Kidney epithelial cell (primary cell): ENCODE data around the gene STAT6. TPM values are rescaled to one million over a fixed set of nuclear protein-coding genes. Genes with fewer than 3 reads are reported as not detected.

Experiments
- DNase-seq: peaks from one replicate; pipeline ENCODE4 v3.0.0-alpha.2; 2010; ENCODE audit warnings: low read depth
- H3K27me3 ChIP-seq: 2 replicates; pipeline ENCODE4 v1.6.0; 2011; ENCODE audit warnings: low read length; ENCODE audit not compliant: control insufficient read depth, insufficient read depth
- H3K36me3 ChIP-seq: 2 replicates; pipeline ENCODE4 v1.5.1; 2011; ENCODE audit warnings: low read length; ENCODE audit not compliant: control insufficient read depth, insufficient read depth
- H3K4me3 ChIP-seq: 2 replicates; pipeline ENCODE4 v1.5.1; 2011; ENCODE audit warnings: low read depth, mild to moderate bottlenecking, control low read depth, low read length
- CTCF ChIP-seq: IDR thresholded peaks from 2 replicates; pipeline ENCODE4 v1.5.1; 2011; ENCODE audit warnings: mild to moderate bottlenecking, moderate library complexity, low read length, control low read depth, inconsistent platforms; ENCODE audit not compliant: insufficient read depth, poor library complexity, severe bottlenecking
- total RNA-seq: library from RNA; depleted of rRNA; stranded (reverse); fragments of >200 nt; gene quantifications from 2 replicates; pipeline ENCODE4 v1.2.3, GENCODE V29; 2015

STAT6 gene
- total RNA-seq, 1 donor from 2014 or later: 67.8 TPM

- no peak for TF ChIP-seq CTCF
- no peaks in the 10 kb centered on the region for H3K36me3 ChIP-seq
These were observed 18.2 kb upstream of the STAT6 start for GRCh38 chr12:57129321-57129842.

GRCh38 chr12:57128519-57129247, 17.5 kb upstream of the STAT6 start:
- no peak for DNase-seq
- Histone ChIP-seq H3K4me3 (peak overlapping the region; percentile 79), H3K27me3 (peaks cover 2% of the 10 kb centered on the region), H3K36me3 (no peaks in the 10 kb centered on the region)
- no peak for TF ChIP-seq CTCF

More at GRCh38 chr12:57129321-57129842, 18.2 kb upstream of the STAT6 start:
- H3K4me3 ChIP-seq: peak overlapping the region; percentile 79
- H3K27me3 ChIP-seq: peaks cover 2% of the 10 kb centered on the region
- no peak for DNase-seq

GRCh38 chr12:57127726-57128518, 16.8 kb upstream of the STAT6 start, which contains the start of gene LRP1:
Gene LRP1, plus strand, starts transcription at chr12:57128483. Its CDS starts 482 bp downstream, at chr12:57128965.
- no peak for DNase-seq
- H3K4me3 ChIP-seq: peak within 1 kb of the TSS; percentile 79
- H3K36me3 ChIP-seq: no peaks in the 10 kb centered on the region
- H3K27me3 ChIP-seq: peaks cover 2% of the 10 kb centered on the region
- no peak for TF ChIP-seq CTCF

- DNase-seq: no peak
- Histone ChIP-seq H3K36me3 (no peaks in the 10 kb centered on the region), H3K4me3 (peak overlapping the region; percentile 79), H3K27me3 (peaks cover 2% of the 10 kb centered on the region)
- peak; percentile 29 for TF ChIP-seq CTCF
These were observed 16.1 kb upstream of the STAT6 start for GRCh38 chr12:57127101-57127725.

- no peak for TF ChIP-seq CTCF
- Histone ChIP-seq H3K4me3 (no peak overlapping the region), H3K36me3 (no peaks in the 10 kb centered on the region), H3K27me3 (peaks cover 2% of the 10 kb centered on the region)
- no peak for DNase-seq
These were observed 15.4 kb upstream of the STAT6 start for GRCh38 chr12:57126561-57126960.
